PC-3 (cell line): ENCODE data around the gene NTM.

Experiments used
- CTCF ChIP-seq: fragments of 300-600 bp; sonication (generic); conservative IDR thresholded peaks from 2 replicates; pipeline ENCODE4 v1.5.1; 2017; ENCODE audit warnings: antibody characterized with exemption, low read depth, mild to moderate bottlenecking, low read length
- EZH2 ChIP-seq: fragments of 300-600 bp; sonication (generic); IDR thresholded peaks from one replicate; pipeline ENCODE4 v1.6.1; 2017; ENCODE audit warnings: antibody characterized with exemption, mild to moderate bottlenecking, low read length; ENCODE audit not compliant: unreplicated experiment
- EZH2phosphoT487 ChIP-seq: fragments of 300-600 bp; sonication (generic); IDR thresholded peaks from 2 replicates; pipeline ENCODE4 v1.6.1; 2018; ENCODE audit warnings: mild to moderate bottlenecking, antibody characterized with exemption, low read length, borderline replicate concordance

GRCh38 chr11:132284611-132285010 lies 914.2 kb downstream of the NTM start:
- no peak for TF ChIP-seq CTCF
- no peak for TF ChIP-seq EZH2
- no peak for TF ChIP-seq EZH2phosphoT487
